Right cardiac atrium (tissue), 5 donors: ENCODE data around the gene FAM200C. TPM values are rescaled to one million over a fixed set of nuclear protein-coding genes. Genes with fewer than 3 reads are reported as not detected.

Source experiments
- ATAC-seq, 2 donors: fragments of 200-7000 bp; cut with Tn5 transposase; one replicate each; pipeline versions ENCODE4 v1.8.0 to v1.9.1; 2020; ENCODE audit warnings: moderate library complexity in 2 of 2, mild to moderate bottlenecking in 1 of 2
- DNase-seq, 3 donors: peaks; one replicate each; pipeline ENCODE4 v3.0.0-alpha.2; 2020
- H3K27ac ChIP-seq: one replicate; pipeline ENCODE4 v1.5.1; 2013; ENCODE audit warnings: mild to moderate bottlenecking, low read length, control low read depth, moderate library complexity
- H3K27me3 ChIP-seq: one replicate; pipeline ENCODE4 v1.6.1; 2013; ENCODE audit not compliant: control insufficient read depth, insufficient read depth
- H3K4me1 ChIP-seq: one replicate; pipeline ENCODE4 v1.6.1; 2013; ENCODE audit warnings: low read length; ENCODE audit not compliant: control insufficient read depth, insufficient read depth
- H3K4me3 ChIP-seq: one replicate; pipeline ENCODE4 v1.5.1; 2013; ENCODE audit warnings: low read length, control low read depth
- H3K9me3 ChIP-seq: one replicate; pipeline ENCODE4 v1.6.1; 2013; ENCODE audit warnings: low read length; ENCODE audit not compliant: control insufficient read depth
- WGBS: extraction: QIAGEN DNeasy Blood & Tissue Kit; methylation state at CpG from one replicate; pipeline ENCODE4 v1.1.7; 2013; 5-methylcytosine and 5-hydroxymethylcytosine counted together
- intact Hi-C, 4 donors: fragments of 100-400 bp; cut with DNase I; formaldehyde crosslinking; loops; one replicate each; pipeline versions ENCODE4 v1.11.0 to v1.14.0; 2022 to 2023
- polyA plus RNA-seq: library from polyadenylated mRNA; stranded (reverse); fragments of 200-250 nt; gene quantifications from one replicate; pipeline ENCODE4 v1.2.3, GENCODE V29; 2013
- total RNA-seq, 4 donors: library from RNA; stranded (reverse); fragmentation: NEBNext Ultra II Directional; extraction: Animal tissue kit (Norgen Biotek cat#: 25700); gene quantifications; one replicate each; pipeline ENCODE4 v1.2.1, GENCODE V29; 2021
- donor health status: healthy with polysubstance abuse.
- donor health status: DM: no; HTN: yes; CAD: no.
- donor health status: DM: no; HTN: no; CAD: no.
- donor health status: DM: no; HTN: yes; CAD: no; lungs with severe emphysema.
- donor health status: DM: yes; HTN: yes; CAD: no.

Gene FAM200C
- total and polyA plus RNA-seq, 5 donors = 3.3 to 6.0 (median 4.4) TPM

DNA sequence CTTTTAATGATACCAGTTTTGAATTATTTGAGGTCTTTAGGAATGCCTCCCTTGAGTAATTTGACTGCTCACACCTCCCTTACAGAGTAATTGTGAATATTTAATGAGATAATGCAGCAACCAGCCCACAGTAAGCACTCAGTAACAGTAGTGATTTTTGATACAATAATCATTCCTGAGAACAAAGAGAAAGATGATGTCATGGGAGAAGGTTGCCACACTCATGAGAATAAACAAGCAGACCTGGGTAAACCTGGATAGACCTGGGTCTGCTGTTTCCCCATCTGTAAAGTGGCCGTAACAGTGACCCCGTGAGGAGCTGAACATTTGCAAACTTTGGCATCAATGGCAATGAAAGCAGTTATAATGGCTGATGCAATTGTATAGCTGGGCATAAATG lies 33.6 kb downstream of the FAM200C start:
- H3K4me3 ChIP-seq = no peak overlapping the region
- no peaks in the 10 kb centered on the region for H3K9me3 ChIP-seq
- no peak for DNase-seq
- ATAC-seq = no peak
- no peaks in the 10 kb centered on the region for H3K27me3 ChIP-seq
- 92% methylated on average over 2 of the region's 2 CpGs for WGBS
- H3K4me1 ChIP-seq = no peaks in the 10 kb centered on the region
- no peak overlapping the region for H3K27ac ChIP-seq
- intact Hi-C loops = no loop called here

DNA sequence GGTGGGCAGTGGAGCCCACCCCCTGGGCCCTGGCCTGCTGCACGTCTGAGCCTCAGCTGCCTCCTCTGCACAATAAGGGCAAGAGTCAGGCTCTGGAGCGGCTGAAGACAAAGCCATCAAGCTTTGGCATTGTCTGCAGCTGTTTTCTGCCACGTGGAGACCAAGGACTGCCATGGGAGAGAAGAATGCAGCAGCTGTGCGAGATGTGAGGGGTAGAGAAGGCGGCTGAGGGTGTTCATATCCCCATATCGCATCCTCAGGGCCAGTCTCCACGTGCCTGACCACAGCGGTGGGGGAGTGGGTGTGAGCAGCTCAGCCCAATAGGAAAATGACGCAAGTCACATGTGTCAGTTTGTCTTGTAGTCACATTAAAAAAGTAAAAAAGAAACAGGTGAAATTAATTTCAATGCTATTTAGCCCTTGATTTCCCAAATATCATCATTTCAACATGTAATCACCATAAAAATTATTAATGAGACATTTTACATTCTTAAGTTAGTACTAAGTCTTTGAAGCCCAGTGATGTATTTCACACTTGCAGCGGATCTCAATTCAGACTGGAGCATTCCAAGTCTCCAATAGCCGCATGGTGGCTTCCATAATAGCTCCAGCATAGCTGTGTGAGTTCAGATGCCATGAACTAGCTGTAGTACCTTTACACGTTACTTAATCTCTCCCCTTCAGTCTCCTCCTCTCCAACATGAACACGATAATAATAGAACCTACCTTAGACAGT lies 36.0 kb downstream of the FAM200C start:
- intact Hi-C loops = no loop called here
- DNase-seq (peak in 1 of 3 donors; percentile 28), ATAC-seq (no peak)
- no peak overlapping the region for H3K27ac ChIP-seq
- no peaks in the 10 kb centered on the region for H3K27me3 ChIP-seq
- 69% methylated on average over 13 of the region's 13 CpGs for WGBS
- H3K9me3 ChIP-seq = no peaks in the 10 kb centered on the region
- peaks cover 4% of the 10 kb centered on the region for H3K4me1 ChIP-seq
- H3K4me3 ChIP-seq = no peak overlapping the region

DNA sequence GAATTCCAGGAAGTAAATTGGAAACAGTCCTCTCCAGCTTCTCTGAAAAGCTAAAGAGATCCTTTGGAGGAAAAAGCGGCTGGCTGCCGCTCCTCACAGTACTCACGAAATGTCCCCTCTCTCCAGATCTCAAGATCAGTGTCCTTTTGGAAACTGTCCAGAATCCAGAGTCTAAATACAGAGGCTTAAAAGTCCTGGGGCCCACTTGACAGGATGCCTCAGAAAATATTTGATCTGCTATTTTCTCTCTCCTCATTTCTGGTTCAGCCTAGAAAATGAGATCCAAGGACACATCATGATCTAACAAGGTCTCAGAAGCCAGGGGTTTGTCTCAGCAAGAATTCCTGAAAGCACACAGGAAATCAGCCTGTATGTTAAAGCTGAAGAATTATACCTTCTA lies 36.6 kb downstream of the FAM200C start:
- 27% methylated on average over 3 of the region's 3 CpGs for WGBS
- peak in 2 of 3 donors; percentile 36 to 49 for DNase-seq
- no peak overlapping the region for H3K27ac ChIP-seq
- no peaks in the 10 kb centered on the region for H3K27me3 ChIP-seq
- intact Hi-C loops = no loop called here
- H3K4me3 ChIP-seq = no peak overlapping the region
- H3K4me1 ChIP-seq = peaks cover 4% of the 10 kb centered on the region
- peak in 1 of 2 donors; percentile 7 for ATAC-seq
- H3K9me3 ChIP-seq = no peaks in the 10 kb centered on the region

DNA sequence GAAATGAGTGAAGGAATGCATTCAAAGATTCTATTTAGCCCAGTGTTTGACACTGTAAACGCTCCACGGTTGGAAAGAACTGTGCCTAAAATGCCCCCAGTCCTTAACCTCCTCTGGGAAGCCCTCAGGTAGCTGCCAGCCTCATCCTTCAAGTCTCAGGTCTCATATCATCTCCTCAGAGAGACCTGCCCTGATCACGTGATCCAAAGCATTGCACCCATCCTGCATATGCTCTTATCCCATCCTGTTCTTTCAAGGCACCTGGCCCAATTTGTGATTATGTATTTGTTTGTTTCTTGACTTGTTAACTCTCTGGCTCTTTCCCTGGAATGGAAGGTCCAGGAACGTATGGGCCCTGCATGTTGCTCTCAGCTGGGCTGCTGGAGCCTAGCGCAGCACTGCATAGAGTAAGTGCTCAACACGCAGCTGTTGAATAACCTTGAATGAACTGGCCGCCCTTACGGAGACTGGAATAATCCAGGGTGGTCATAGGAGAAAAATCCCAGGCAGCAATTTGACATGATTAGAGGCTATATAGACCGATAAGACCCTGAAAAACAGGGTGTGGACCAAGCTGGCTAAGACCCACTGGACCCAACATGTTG lies 38.1 kb downstream of the FAM200C start:
- DNase-seq (no peak), ATAC-seq (no peak)
- Histone ChIP-seq H3K4me3 (no peak overlapping the region), H3K27me3 (no peaks in the 10 kb centered on the region), H3K27ac (no peak overlapping the region), H3K9me3 (no peaks in the 10 kb centered on the region), H3K4me1 (peaks cover 7% of the 10 kb centered on the region)
- intact Hi-C loops = no loop called here
- WGBS = 88% methylated on average over 9 of the region's 9 CpGs

DNA sequence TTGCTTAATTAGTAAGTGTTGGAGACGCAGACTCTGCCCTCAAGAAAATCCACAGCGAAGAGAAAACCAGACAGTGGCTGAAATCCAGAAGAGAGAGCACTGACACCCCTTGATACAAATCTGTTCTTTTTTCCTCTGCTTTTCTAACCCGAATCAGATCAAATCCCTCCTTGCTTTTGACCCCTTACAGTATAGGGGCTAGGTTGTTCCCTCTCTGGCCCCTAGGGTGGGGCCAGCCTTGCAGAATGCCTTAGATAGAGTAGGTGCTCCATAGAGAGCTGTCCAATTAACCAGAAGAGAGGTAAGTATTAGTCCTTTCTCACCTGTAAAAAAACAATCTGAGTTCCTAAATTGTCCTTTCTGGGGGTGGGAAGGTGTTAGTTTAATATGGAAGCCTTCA lies 39.5 kb downstream of the FAM200C start:
- intact Hi-C loops = no loop called here
- DNase-seq = no peak
- peaks cover 7% of the 10 kb centered on the region for H3K4me1 ChIP-seq
- no peak for ATAC-seq
- no peak overlapping the region for H3K27ac ChIP-seq
- H3K9me3 ChIP-seq = no peaks in the 10 kb centered on the region
- H3K27me3 ChIP-seq = no peaks in the 10 kb centered on the region
- 67% methylated on average over 3 of the region's 3 CpGs for WGBS
- H3K4me3 ChIP-seq = no peak overlapping the region

DNA sequence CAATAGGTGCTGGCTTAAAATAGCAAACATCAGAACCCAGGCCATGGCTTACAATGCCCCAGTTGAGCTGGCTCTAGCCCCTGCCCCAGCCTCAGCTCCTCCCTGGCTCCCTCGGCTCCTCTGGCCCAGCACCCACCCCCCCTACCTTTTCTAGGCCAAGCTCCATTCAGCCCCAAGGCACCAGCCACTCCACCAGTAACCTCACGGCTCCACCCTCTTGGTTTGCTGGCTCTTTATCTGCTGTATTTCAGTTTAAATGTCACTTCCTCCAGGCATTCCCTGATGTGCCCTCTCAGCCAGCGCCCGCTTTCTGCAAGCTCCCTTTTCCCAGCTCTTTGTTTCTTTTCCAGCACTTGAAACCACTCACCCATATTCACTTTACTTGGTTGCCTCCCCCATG lies 40.0 kb downstream of the FAM200C start:
- Histone ChIP-seq H3K27me3 (no peaks in the 10 kb centered on the region), H3K4me3 (no peak overlapping the region), H3K27ac (no peak overlapping the region), H3K9me3 (no peaks in the 10 kb centered on the region), H3K4me1 (peaks cover 7% of the 10 kb centered on the region)
- ATAC-seq (peak; percentile 9 to 59), DNase-seq (peak in 2 of 3 donors; percentile 50 to 59)
- WGBS = 52% methylated on average over 4 of the region's 4 CpGs
- intact Hi-C loops = no loop called here

DNA sequence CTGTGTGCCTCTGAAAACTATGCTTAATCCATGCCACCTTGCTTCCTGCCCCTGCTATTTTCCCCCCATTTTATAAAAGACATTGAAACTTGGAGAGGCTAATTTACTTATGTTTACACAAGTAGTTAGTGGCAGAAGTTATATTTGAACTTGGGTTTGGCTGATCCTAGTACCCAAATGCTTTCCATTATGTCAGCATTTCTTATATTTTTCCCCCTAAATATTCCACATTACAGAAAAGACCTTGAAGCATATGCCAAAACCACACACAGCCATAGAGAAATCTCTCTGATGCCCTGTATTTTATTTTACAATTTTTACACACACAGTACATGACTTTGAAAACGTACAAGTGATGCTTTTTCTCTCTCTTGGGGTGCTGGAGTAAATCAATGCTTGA lies 40.6 kb downstream of the FAM200C start:
- no peak for ATAC-seq
- 30% methylated on average over 1 of the region's 1 CpG for WGBS
- Histone ChIP-seq H3K4me1 (peaks cover 7% of the 10 kb centered on the region), H3K9me3 (no peaks in the 10 kb centered on the region), H3K27ac (no peak overlapping the region), H3K4me3 (no peak overlapping the region), H3K27me3 (no peaks in the 10 kb centered on the region)
- intact Hi-C loops = no loop called here
- DNase-seq = no peak

DNA sequence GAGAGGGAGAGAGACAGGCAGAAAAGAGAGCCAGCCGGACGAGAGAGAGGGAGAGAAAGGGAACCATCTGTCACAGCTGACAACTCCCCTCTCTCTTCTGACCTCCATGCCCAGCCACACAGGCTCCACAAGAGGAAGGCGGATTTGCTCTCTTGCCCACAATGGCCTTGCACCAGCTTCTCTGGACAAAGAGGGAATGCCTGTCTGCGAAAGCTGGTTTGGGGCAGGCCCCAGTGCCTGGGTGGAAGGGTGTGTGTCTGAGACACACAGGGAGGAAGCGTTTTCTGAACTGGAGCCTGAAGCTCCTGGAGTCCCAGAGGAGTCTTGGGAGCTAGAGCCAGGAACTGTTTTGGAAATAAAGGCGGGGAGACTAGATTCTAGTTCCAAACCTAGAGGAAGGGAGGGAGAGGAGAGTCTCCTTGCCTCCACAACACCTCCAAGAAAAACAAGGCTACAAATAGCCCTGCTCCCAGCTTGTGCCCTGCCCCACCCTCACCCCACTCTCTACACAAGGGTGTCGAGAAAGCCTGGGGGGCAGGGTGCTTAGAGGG lies 41.9 kb downstream of the FAM200C start:
- ATAC-seq (peak; percentile 81 to 90), DNase-seq (peak; percentile 45 to 78 (median 76))
- WGBS = 36% methylated on average over 7 of the region's 7 CpGs
- H3K27me3 ChIP-seq = no peaks in the 10 kb centered on the region
- peak overlapping the region; percentile 47 for H3K27ac ChIP-seq
- peaks cover 7% of the 10 kb centered on the region for H3K4me1 ChIP-seq
- intact Hi-C loops = no loop called here
- H3K4me3 ChIP-seq = no peak overlapping the region
- H3K9me3 ChIP-seq = no peaks in the 10 kb centered on the region

DNA sequence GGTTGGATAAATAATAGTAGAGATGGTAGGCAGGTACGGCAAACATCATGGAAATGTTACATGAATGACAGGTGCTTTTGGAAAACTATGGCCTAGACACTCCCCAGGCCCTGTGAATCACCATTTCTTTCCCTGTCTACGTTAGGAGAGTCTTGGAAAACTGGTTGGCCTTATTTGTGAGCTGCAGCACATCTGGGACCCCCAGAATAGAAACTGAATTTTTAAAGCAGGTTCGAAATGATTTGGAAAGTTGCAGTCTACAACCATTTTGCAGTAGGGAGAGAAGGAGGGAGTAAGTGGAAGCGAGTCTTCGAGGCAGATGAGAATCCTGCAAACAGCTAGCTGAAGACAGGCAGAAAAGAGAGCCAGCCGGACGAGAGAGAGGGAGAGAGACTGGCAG lies 42.5 kb downstream of the FAM200C start:
- Histone ChIP-seq H3K27ac (peak overlapping the region; percentile 31), H3K27me3 (no peaks in the 10 kb centered on the region), H3K4me1 (peaks cover 7% of the 10 kb centered on the region), H3K9me3 (no peaks in the 10 kb centered on the region), H3K4me3 (no peak overlapping the region)
- DNase-seq (no peak), ATAC-seq (peak in 1 of 2 donors; percentile 2)
- WGBS = 52% methylated on average over 7 of the region's 7 CpGs
- intact Hi-C loops = no loop called here

DNA sequence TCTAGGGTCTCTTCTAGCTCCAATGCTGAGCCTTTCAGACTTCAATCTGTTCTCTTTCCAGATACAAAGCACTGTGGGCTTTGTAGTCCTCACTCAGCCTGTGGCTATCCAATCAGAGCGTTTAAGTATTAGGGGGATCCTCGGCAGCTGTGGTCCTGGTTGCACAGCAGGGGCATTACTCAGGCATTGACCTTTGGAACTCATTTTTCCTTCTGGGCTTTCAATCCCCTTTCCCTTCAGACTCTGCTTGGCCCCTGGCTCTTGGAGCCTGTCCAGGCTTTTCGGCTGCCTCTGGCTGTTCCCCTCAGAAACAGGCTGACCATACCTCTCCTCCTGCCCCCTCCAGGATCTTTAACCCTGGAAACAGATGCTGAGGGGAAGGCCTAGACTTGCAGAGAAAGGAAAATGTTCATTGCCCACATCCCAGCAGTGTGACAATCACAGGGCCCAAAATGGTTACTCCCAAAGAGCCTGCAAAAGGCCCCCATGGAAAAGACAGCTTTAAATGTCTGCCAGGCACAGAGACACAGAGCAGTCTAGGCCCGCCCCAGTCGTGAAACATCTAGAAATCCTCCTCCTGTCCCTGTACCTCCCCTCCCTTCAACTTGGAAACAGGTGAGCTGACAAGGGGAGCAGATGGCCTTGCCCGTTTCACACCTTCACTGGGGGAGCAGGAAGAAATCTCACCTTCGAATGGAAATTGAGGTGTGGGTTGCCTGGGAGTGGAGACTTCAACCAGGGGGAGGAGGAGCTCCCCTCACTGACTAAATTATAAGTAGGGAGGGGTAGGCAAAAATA lies 43.1 kb downstream of the FAM200C start:
- Histone ChIP-seq H3K9me3 (no peaks in the 10 kb centered on the region), H3K4me1 (peaks cover 7% of the 10 kb centered on the region)
- 53% methylated on average over 7 of the region's 7 CpGs for WGBS

DNA sequence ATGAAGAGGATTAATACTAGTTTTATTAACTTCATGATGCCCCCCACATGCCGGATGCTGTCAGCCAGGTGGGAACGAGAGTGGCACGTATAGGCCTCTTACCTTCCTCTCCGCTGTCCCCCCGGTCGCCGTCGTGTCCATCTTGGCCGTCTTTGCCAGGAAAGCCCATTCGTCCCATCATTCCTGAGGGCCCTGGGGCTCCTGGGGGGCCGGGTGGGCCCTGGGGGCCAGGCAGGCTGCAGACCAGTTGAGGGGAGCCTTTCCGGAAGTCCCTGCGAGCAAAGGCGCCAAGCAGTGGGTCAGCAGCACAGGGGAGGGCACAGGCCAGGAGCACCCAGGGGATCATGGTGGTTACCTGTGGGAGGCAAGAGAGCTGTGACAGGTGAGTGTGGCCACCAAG lies 45.2 kb downstream of the FAM200C start:
- Histone ChIP-seq H3K4me1 (peaks cover 4% of the 10 kb centered on the region), H3K27me3 (no peaks in the 10 kb centered on the region), H3K4me3 (no peak overlapping the region), H3K27ac (no peak overlapping the region), H3K9me3 (no peaks in the 10 kb centered on the region)
- intact Hi-C loops = no loop called here
- no peak for DNase-seq
- no peak for ATAC-seq
- WGBS = 97% methylated on average over 14 of the region's 14 CpGs

More for the DNA sequence above, 43.1 kb downstream of the FAM200C start:
- DNase-seq (no peak), ATAC-seq (no peak)
- no peak overlapping the region for H3K27ac ChIP-seq
- no peaks in the 10 kb centered on the region for H3K27me3 ChIP-seq
- intact Hi-C loops = no loop called here
- no peak overlapping the region for H3K4me3 ChIP-seq
